ENCODE measurements around the gene RNF224. TPM values are rescaled to one million over a fixed set of nuclear protein-coding genes. Genes with fewer than 3 reads are reported as not detected.
A peak's percentile ranks its signal among the peaks of the same experiment; 100 is the strongest.

Gene RNF224
- total and polyA plus RNA-seq, 10 of the 15 experiments (the other 5 are each of a cell fraction or from before 2014, with no cell fraction given): not detected

DNA sequence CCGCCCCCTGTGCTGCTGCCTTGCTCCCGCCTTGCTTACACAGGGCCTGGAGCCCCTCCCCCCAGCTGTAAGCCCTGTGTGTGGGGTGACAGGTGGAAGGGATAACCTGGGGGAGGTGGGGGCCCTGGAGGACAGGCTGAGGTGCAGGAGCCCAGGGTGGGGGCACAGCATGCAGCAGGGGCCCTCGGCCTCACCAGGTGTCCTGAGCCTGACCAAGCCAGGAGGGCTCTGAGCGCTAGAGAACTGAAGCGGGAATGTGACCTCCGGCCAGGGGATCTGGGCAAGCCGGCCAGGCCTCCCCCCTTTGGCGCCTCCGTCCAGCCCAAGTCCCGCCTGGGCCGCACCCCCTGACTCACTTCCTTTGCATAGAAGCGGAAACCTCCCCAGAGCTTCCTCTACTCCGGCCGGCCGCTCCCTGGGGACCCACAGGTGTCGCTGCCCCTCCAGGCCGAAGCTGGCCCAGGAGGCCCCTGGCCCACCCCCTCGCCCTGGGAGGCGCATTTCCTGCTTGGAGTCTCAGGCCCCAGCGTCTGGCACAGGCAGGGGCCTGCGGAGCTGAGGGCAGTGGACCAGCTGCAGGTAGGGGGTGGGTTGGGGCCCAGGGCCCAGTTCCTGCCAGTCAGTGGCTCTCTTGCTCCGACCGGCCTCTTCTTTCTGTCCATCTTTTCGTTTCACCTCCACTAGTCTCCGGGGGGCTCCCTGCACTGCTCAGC lies 50.2 kb downstream of the RNF224 start, which contains the start of gene TOR4A (continued):
- TF ChIP-seq CHD2 (IDR thresholded peaks at IDR 0.05; ENCODE audit: borderline replicate concordance, low read depth, low read length) (no peak; the same call in 1 of the 2 replicates), MXI1 (IDR thresholded peaks at IDR 0.05; ENCODE audit: low read depth, low read length) (peak; percentile 73), POU2F2 (IDR thresholded peaks at IDR 0.05; ENCODE audit: borderline replicate concordance, low read depth, low read length) (no peak; the same call in 2 of the 3 replicates), BMI1 (IDR thresholded peaks at IDR 0.05; ENCODE audit: borderline replicate concordance) (no peak), CREM (IDR thresholded peaks at IDR 0.05; ENCODE audit: low read depth) (no peak), CEBPB (IDR thresholded peaks at IDR 0.05; ENCODE audit: borderline replicate concordance in 1 of 2, low read depth in 2 of 2, low read length in 2 of 2) (no peak), SIN3A (IDR thresholded peaks at IDR 0.05; ENCODE audit: low read depth, low read length) (peak; percentile 67; the same call in 1 of the 2 replicates), GABPA (IDR thresholded peaks at IDR 0.05; ENCODE audit: low read depth) (no peak; the same call in 1 of the 2 replicates), ESRRA (IDR thresholded peaks at IDR 0.05; ENCODE audit: low read length) (no peak), ATF7 (IDR thresholded peaks at IDR 0.05; ENCODE audit: low read depth) (no peak), ZNF384 (IDR thresholded peaks at IDR 0.05; ENCODE audit: borderline replicate concordance, low read depth, low read length) (no peak), CREB1 (IDR thresholded peaks at IDR 0.05; ENCODE audit: low read depth) (no peak), SUZ12 (IDR thresholded peaks at IDR 0.05; ENCODE audit: unreplicated experiment) (no peak), FOS (IDR thresholded peaks at IDR 0.05; ENCODE audit: borderline replicate concordance, extremely low read depth, insufficient read length) (no peak)
- TF ChIP-seq, protein P1, sequence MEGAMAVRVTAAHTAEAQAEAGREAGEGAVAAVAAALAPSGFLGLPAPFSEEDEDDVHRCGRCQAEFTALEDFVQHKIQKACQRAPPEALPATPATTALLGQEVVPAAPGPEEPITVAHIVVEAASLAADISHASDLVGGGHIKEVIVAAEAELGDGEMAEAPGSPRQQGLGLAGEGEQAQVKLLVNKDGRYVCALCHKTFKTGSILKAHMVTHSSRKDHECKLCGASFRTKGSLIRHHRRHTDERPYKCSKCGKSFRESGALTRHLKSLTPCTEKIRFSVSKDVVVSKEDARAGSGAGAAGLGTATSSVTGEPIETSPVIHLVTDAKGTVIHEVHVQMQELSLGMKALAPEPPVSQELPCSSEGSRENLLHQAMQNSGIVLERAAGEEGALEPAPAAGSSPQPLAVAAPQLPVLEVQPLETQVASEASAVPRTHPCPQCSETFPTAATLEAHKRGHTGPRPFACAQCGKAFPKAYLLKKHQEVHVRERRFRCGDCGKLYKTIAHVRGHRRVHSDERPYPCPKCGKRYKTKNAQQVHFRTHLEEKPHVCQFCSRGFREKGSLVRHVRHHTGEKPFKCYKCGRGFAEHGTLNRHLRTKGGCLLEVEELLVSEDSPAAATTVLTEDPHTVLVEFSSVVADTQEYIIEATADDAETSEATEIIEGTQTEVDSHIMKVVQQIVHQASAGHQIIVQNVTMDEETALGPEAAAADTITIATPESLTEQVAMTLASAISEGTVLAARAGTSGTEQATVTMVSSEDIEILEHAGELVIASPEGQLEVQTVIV (IDR thresholded peaks at IDR 0.05; ENCODE audit: borderline replicate concordance, partially characterized antibody): peak; percentile 16
- TF ChIP-seq, protein P2, sequence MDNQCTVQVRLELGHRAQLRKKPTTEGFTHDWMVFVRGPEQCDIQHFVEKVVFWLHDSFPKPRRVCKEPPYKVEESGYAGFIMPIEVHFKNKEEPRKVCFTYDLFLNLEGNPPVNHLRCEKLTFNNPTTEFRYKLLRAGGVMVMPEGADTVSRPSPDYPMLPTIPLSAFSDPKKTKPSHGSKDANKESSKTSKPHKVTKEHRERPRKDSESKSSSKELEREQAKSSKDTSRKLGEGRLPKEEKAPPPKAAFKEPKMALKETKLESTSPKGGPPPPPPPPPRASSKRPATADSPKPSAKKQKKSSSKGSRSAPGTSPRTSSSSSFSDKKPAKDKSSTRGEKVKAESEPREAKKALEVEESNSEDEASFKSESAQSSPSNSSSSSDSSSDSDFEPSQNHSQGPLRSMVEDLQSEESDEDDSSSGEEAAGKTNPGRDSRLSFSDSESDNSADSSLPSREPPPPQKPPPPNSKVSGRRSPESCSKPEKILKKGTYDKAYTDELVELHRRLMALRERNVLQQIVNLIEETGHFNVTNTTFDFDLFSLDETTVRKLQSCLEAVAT (IDR thresholded peaks at IDR 0.05): no peak
- TF ChIP-seq, protein P3, sequence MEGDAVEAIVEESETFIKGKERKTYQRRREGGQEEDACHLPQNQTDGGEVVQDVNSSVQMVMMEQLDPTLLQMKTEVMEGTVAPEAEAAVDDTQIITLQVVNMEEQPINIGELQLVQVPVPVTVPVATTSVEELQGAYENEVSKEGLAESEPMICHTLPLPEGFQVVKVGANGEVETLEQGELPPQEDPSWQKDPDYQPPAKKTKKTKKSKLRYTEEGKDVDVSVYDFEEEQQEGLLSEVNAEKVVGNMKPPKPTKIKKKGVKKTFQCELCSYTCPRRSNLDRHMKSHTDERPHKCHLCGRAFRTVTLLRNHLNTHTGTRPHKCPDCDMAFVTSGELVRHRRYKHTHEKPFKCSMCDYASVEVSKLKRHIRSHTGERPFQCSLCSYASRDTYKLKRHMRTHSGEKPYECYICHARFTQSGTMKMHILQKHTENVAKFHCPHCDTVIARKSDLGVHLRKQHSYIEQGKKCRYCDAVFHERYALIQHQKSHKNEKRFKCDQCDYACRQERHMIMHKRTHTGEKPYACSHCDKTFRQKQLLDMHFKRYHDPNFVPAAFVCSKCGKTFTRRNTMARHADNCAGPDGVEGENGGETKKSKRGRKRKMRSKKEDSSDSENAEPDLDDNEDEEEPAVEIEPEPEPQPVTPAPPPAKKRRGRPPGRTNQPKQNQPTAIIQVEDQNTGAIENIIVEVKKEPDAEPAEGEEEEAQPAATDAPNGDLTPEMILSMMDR (IDR thresholded peaks at IDR 0.05 in 2 of 3, conservative IDR thresholded peaks at IDR 0.05 in 1 of 3; ENCODE audit: control insufficient read depth in 2 of 3, extremely low read depth in 1 of 3, insufficient read depth in 1 of 3, low read depth in 3 of 3, low read length in 3 of 3): peak; percentile 26 to 34 (median 28); a peak in 4 of 6 replicates
- TF ChIP-seq, protein P4, sequence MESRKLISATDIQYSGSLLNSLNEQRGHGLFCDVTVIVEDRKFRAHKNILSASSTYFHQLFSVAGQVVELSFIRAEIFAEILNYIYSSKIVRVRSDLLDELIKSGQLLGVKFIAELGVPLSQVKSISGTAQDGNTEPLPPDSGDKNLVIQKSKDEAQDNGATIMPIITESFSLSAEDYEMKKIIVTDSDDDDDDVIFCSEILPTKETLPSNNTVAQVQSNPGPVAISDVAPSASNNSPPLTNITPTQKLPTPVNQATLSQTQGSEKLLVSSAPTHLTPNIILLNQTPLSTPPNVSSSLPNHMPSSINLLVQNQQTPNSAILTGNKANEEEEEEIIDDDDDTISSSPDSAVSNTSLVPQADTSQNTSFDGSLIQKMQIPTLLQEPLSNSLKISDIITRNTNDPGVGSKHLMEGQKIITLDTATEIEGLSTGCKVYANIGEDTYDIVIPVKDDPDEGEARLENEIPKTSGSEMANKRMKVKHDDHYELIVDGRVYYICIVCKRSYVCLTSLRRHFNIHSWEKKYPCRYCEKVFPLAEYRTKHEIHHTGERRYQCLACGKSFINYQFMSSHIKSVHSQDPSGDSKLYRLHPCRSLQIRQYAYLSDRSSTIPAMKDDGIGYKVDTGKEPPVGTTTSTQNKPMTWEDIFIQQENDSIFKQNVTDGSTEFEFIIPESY (IDR thresholded peaks at IDR 0.05): no peak
- TF ChIP-seq, protein P5, sequence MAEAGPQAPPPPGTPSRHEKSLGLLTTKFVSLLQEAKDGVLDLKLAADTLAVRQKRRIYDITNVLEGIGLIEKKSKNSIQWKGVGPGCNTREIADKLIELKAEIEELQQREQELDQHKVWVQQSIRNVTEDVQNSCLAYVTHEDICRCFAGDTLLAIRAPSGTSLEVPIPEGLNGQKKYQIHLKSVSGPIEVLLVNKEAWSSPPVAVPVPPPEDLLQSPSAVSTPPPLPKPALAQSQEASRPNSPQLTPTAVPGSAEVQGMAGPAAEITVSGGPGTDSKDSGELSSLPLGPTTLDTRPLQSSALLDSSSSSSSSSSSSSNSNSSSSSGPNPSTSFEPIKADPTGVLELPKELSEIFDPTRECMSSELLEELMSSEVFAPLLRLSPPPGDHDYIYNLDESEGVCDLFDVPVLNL (IDR thresholded peaks at IDR 0.05; ENCODE audit: low read depth, low read length): no peak

Measured in GM12878 (cell line).